Measurements from ENCODE around the gene LCE2A. TPM values are rescaled to one million over a fixed set of nuclear protein-coding genes. Genes with fewer than 3 reads are reported as not detected.

The LCE2A gene
- total RNA-seq, result not detected

- no peak within 1 kb of the TSS for H3K27ac ChIP-seq
- TF ChIP-seq POLR2AphosphoS5 (IDR thresholded peaks at IDR 0.05), result no peak
- no peak for TF ChIP-seq EP300 (IDR thresholded peaks at IDR 0.05; ENCODE audit: low read depth)
- no peak for TF ChIP-seq POLR2A (IDR thresholded peaks at IDR 0.05)
- TF ChIP-seq CTCF (IDR thresholded peaks at IDR 0.05), result no peak
- no peaks in the 10 kb centered on the region for H3K36me3 ChIP-seq
- in situ Hi-C loops (cut with MboI; ENCODE audit: low pct_ligation_motif_present in 1 of 4, low pct_unique_long_range_greater_than_20kb in 1 of 4, low sequenced_read_pairs in 3 of 4), result no loop called here
- 44% methylated on average over 4 of the region's 4 CpGs; no CpG with 5 or more reads in 1 of the 2 donors for WGBS, 2 donors (ENCODE audit: low coverage in 1 of 2)
- no peaks in the 10 kb centered on the region for H3K27me3 ChIP-seq
- no peaks in the 10 kb centered on the region for H3K9me3 ChIP-seq
- H3K4me1 ChIP-seq, result no peaks in the 10 kb centered on the region
- no peak for DNase-seq
- H3K4me3 ChIP-seq, result no peak within 1 kb of the TSS
- intact Hi-C loops (cut with DNase I; ENCODE audit: low total_unique reads), result no loop called here
These were observed at the start of gene LCE2A for GRCh38 chr1:152697701-152698600. Gene LCE2A (plus strand): TSS chr1:152698345. CDS start chr1:152698902, 557 bp downstream.

GRCh38 chr1:152654110-152654509 is 44.0 kb upstream of the LCE2A start:
- in situ Hi-C loops (cut with MboI; ENCODE audit: low pct_ligation_motif_present in 1 of 4, low pct_unique_long_range_greater_than_20kb in 1 of 4, low sequenced_read_pairs in 3 of 4), result no loop called here

GRCh38 chr1:152656459-152656858 is 41.7 kb upstream of the LCE2A start:
- Histone ChIP-seq H3K9me3 (no peaks in the 10 kb centered on the region), H3K4me1 (no peaks in the 10 kb centered on the region), H3K27me3 (no peaks in the 10 kb centered on the region), H3K4me3 (no peak overlapping the region), H3K36me3 (no peaks in the 10 kb centered on the region), H3K27ac (no peak overlapping the region)
- 53% methylated on average over 2 of the region's 2 CpGs; no CpG with 5 or more reads in 1 of the 2 donors for WGBS, 2 donors (ENCODE audit: low coverage in 1 of 2)
- no peak for DNase-seq
- intact Hi-C loops (cut with DNase I; ENCODE audit: low total_unique reads), result loop anchor here (10.0 kb wide), 1 partner anchor 568 kb away; no protein-coding TSS in a partner anchor
- in situ Hi-C loops (cut with MboI; ENCODE audit: low pct_ligation_motif_present in 1 of 4, low pct_unique_long_range_greater_than_20kb in 1 of 4, low sequenced_read_pairs in 3 of 4), result no loop called here
- TF ChIP-seq CTCF (IDR thresholded peaks at IDR 0.05) (no peak), POLR2AphosphoS5 (IDR thresholded peaks at IDR 0.05) (no peak), POLR2A (IDR thresholded peaks at IDR 0.05) (no peak), EP300 (IDR thresholded peaks at IDR 0.05; ENCODE audit: low read depth) (no peak)

More at GRCh38 chr1:152654110-152654509, 44.0 kb upstream of the LCE2A start:
- no peak overlapping the region for H3K4me3 ChIP-seq
- DNase-seq, result peak; percentile 35
- no peaks in the 10 kb centered on the region for H3K36me3 ChIP-seq
- TF ChIP-seq EP300 (IDR thresholded peaks at IDR 0.05; ENCODE audit: low read depth) (no peak), CTCF (IDR thresholded peaks at IDR 0.05) (peak; percentile 36 to 63 (median 53))
- H3K4me1 ChIP-seq, result no peaks in the 10 kb centered on the region
- WGBS, 2 donors (ENCODE audit: low coverage in 1 of 2), result 28 to 33% methylated on average over 9 to 10 of the region's 10 CpGs
- no peaks in the 10 kb centered on the region for H3K27me3 ChIP-seq
- no peaks in the 10 kb centered on the region for H3K9me3 ChIP-seq
- intact Hi-C loops (cut with DNase I; ENCODE audit: low total_unique reads), result loop anchor here (10.0 kb wide), 1 partner anchor 571 kb away; no protein-coding TSS in a partner anchor
- no peak overlapping the region for H3K27ac ChIP-seq

GRCh38 chr1:152657677-152658076 is 40.5 kb upstream of the LCE2A start:
- no peaks in the 10 kb centered on the region for H3K27me3 ChIP-seq
- DNase-seq, result no peak
- 76 to 90% methylated on average over 2 to 4 of the region's 4 CpGs for WGBS, 2 donors (ENCODE audit: low coverage in 1 of 2)
- TF ChIP-seq POLR2AphosphoS5 (IDR thresholded peaks at IDR 0.05) (no peak), POLR2A (IDR thresholded peaks at IDR 0.05) (no peak), CTCF (IDR thresholded peaks at IDR 0.05) (no peak), EP300 (IDR thresholded peaks at IDR 0.05; ENCODE audit: low read depth) (no peak)
- no peaks in the 10 kb centered on the region for H3K4me1 ChIP-seq
- no peaks in the 10 kb centered on the region for H3K9me3 ChIP-seq
- in situ Hi-C loops (cut with MboI; ENCODE audit: low pct_ligation_motif_present in 1 of 4, low pct_unique_long_range_greater_than_20kb in 1 of 4, low sequenced_read_pairs in 3 of 4), result no loop called here
- H3K27ac ChIP-seq, result no peak overlapping the region
- intact Hi-C loops (cut with DNase I; ENCODE audit: low total_unique reads), result loop anchor here (10.0 kb wide), 1 partner anchor 567 kb away; no protein-coding TSS in a partner anchor
- H3K4me3 ChIP-seq, result no peak overlapping the region
- no peaks in the 10 kb centered on the region for H3K36me3 ChIP-seq

Measured in transverse colon (tissue), 4 donors.